ENCODE data around the gene PLD1.

DNA sequence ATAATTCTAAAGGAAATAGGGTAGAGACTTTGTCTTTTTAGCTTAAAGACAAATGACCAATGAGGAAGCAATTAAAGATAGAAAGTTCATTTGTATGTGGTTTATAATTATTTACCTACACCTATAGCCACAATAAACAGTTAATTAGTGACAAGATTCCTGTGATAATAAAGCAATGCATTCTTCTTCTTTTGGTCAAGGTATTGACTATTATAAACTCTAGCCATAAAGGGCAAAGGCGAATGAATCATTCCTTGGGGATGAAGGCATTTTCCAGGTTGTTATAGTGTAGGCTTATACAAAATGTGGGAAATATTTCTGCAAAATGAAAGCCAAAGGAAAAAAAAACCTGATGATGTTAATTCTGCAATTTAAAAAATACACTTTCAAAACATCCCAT, 115.4 kb downstream of the PLD1 start:
- TF ChIP-seq EP300 (IDR thresholded peaks at IDR 0.05), result no peak
- TF ChIP-seq, protein P1, sequence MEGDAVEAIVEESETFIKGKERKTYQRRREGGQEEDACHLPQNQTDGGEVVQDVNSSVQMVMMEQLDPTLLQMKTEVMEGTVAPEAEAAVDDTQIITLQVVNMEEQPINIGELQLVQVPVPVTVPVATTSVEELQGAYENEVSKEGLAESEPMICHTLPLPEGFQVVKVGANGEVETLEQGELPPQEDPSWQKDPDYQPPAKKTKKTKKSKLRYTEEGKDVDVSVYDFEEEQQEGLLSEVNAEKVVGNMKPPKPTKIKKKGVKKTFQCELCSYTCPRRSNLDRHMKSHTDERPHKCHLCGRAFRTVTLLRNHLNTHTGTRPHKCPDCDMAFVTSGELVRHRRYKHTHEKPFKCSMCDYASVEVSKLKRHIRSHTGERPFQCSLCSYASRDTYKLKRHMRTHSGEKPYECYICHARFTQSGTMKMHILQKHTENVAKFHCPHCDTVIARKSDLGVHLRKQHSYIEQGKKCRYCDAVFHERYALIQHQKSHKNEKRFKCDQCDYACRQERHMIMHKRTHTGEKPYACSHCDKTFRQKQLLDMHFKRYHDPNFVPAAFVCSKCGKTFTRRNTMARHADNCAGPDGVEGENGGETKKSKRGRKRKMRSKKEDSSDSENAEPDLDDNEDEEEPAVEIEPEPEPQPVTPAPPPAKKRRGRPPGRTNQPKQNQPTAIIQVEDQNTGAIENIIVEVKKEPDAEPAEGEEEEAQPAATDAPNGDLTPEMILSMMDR (IDR thresholded peaks at IDR 0.05), result no peak

Measured in tibial nerve (tissue), 4 donors.